OCI-LY7 (cell line): ENCODE results near the gene PPFIBP1. TPM values are rescaled to one million over a fixed set of nuclear protein-coding genes. Genes with fewer than 3 reads are reported as not detected.
A peak's percentile ranks its signal among the peaks of the same experiment; 100 is the strongest.

Experiments used
- BruUV-seq: library from RNA; stranded (reverse); fragments of 400-500 nt; replicated peaks from 2 replicates; lab custom pipeline; 2021; lab: Mats Ljungman, UMichigan
- CTCF ChIA-PET: fragments of 300-600 bp; sonication (Branson Sonifier 250); formaldehyde crosslinking; loops from one replicate; lab custom pipeline; 2022; ENCODE audit warnings: antibody characterized with exemption; ENCODE audit not compliant: unreplicated experiment; lab: Charles Lee
- POLR2A ChIA-PET: fragments of 300-600 bp; sonication (Branson Sonifier 250); formaldehyde crosslinking; loops from one replicate; lab custom pipeline; 2022; ENCODE audit warnings: antibody characterized with exemption; lab: Charles Lee
- DNase-seq: peaks from one replicate; pipeline ENCODE4 v3.0.0-alpha.2; 2015; ENCODE audit warnings: low spot score
- H2AFZ ChIP-seq: fragments of 200-600 bp; sonication (generic), shearing (Covaris generic); 2 replicates; pipeline ENCODE4 v1.6.1; 2014; ENCODE audit warnings: mild to moderate bottlenecking, antibody characterized with exemption, low read length, moderate library complexity
- H3K27ac ChIP-seq: fragments of 200-600 bp; sonication (generic); 2 replicates; pipeline ENCODE4 v1.5.1; 2014; ENCODE audit warnings: mixed run types, low read depth, mild to moderate bottlenecking, moderate library complexity, low read length, inconsistent platforms; ENCODE audit not compliant: poor library complexity, severe bottlenecking
- H3K36me3 ChIP-seq: fragments of 200-600 bp; sonication (generic); 2 replicates; pipeline ENCODE4 v1.6.1; 2014; ENCODE audit warnings: mild to moderate bottlenecking, antibody characterized with exemption, low read length, moderate library complexity, mixed read lengths; ENCODE audit not compliant: insufficient read depth
- H3K4me1 ChIP-seq: fragments of 200-600 bp; sonication (generic); 2 replicates; pipeline ENCODE4 v1.5.1; 2014; ENCODE audit warnings: mild to moderate bottlenecking, low read length; ENCODE audit not compliant: insufficient read depth, poor library complexity, severe bottlenecking
- H3K4me2 ChIP-seq: fragments of 200-600 bp; sonication (generic); 2 replicates; pipeline ENCODE4 v1.6.1; 2014; ENCODE audit warnings: mild to moderate bottlenecking, low read length
- H3K4me3 ChIP-seq: fragments of 200-600 bp; sonication (generic); 2 replicates; pipeline ENCODE4 v1.5.1; 2014; ENCODE audit warnings: mild to moderate bottlenecking, low read depth, low read length; ENCODE audit not compliant: poor library complexity, severe bottlenecking
- H3K79me2 ChIP-seq: fragments of 200-600 bp; sonication (generic); 2 replicates; pipeline ENCODE4 v1.6.1; 2016; ENCODE audit warnings: low read depth, mild to moderate bottlenecking, low read length, moderate library complexity, mixed read lengths; ENCODE audit not compliant: insufficient read depth
- H3K9me2 ChIP-seq: fragments of 200-600 bp; sonication (generic); 2 replicates; pipeline ENCODE4 v1.6.1; 2016; ENCODE audit warnings: mild to moderate bottlenecking, low read length, mixed read lengths; ENCODE audit not compliant: insufficient read depth
- H3K9me3 ChIP-seq: fragments of 200-600 bp; sonication (generic); 2 replicates; pipeline ENCODE4 v1.6.1; 2014; ENCODE audit warnings: mild to moderate bottlenecking, mixed run types, low read length, mixed read lengths
- H4K20me1 ChIP-seq: fragments of 200-600 bp; sonication (generic); 2 replicates; pipeline ENCODE4 v1.6.1; 2014; ENCODE audit warnings: mild to moderate bottlenecking, antibody characterized with exemption, low read length, moderate library complexity, mixed read lengths; ENCODE audit not compliant: insufficient read depth
- CTCF ChIP-seq: fragments of 200-600 bp; sonication (generic); conservative IDR thresholded peaks from 2 replicates; pipeline ENCODE4 v1.5.1; 2014; ENCODE audit warnings: mild to moderate bottlenecking, antibody characterized with exemption, low read length, moderate library complexity, mixed read lengths
- EZH2phosphoT487 ChIP-seq: fragments of 200-600 bp; sonication (generic); IDR thresholded peaks from 2 replicates; pipeline ENCODE4 v1.6.1; 2018; ENCODE audit warnings: low read depth, borderline replicate concordance, mild to moderate bottlenecking, mixed run types, antibody characterized with exemption, low read length, moderate library complexity, mixed read lengths
- intact Hi-C: fragments of 100-400 bp; cut with micrococcal nuclease; formaldehyde crosslinking; loops from one replicate; pipeline ENCODE4 v1.10.0; 2022; ENCODE audit not compliant: unreplicated experiment
- total RNA-seq, 2 experiments: library from RNA; depleted of rRNA in 1 of 2; stranded (reverse); fragments of >200 nt in 1 of 2; shearing (Covaris generic) in 1 of 2; gene quantifications; 2 replicates each; pipeline ENCODE4 v1.2.3, GENCODE V29; 2014 to 2022

Gene PPFIBP1
- total RNA-seq, 2 experiments from 2014 or later, result 7.3 to 14.6 TPM

GRCh38 chr12:27709212-27709931 lies 185.4 kb downstream of the PPFIBP1 start:
- H3K9me2 ChIP-seq, result no peaks in the 10 kb centered on the region
- TF ChIP-seq EZH2phosphoT487, result no peak
- TF ChIP-seq CTCF, result no peak
- POLR2A ChIA-PET, result interaction anchor here (1.0 to 1.4 kb wide), 5 partner anchors 11 to 81 kb away, joined by 3 read pairs; no protein-coding TSS in a partner anchor
- peaks cover 40% of the 10 kb centered on the region for H3K79me2 ChIP-seq
- H2AFZ ChIP-seq, result peak overlapping the region; percentile 97; the same call in 1 of the 2 replicates
- no peak overlapping the region for H3K27ac ChIP-seq
- BruUV-seq, result no TSS peak
- CTCF ChIA-PET, result no interaction called here
- no peak overlapping the region for H3K4me3 ChIP-seq
- peaks cover 19% of the 10 kb centered on the region for H3K36me3 ChIP-seq
- intact Hi-C loops, result no loop called here
- H3K9me3 ChIP-seq, result no peaks in the 10 kb centered on the region
- H3K4me1 ChIP-seq, result peaks cover 15% of the 10 kb centered on the region
- peaks cover 3% of the 10 kb centered on the region; the same call in 1 of the 2 replicates for H4K20me1 ChIP-seq
- no peak for DNase-seq
- H3K4me2 ChIP-seq, result no peak overlapping the region; the same call in 1 of the 2 replicates

GRCh38 chr12:27709932-27710591 lies 186.1 kb downstream of the PPFIBP1 start:
- H3K4me1 ChIP-seq, result peaks cover 15% of the 10 kb centered on the region
- CTCF ChIA-PET, result no interaction called here
- BruUV-seq, result TSS peak; percentile 95

More at GRCh38 chr12:27709932-27710591, 186.1 kb downstream of the PPFIBP1 start:
- TF ChIP-seq CTCF, result no peak
- no peak for TF ChIP-seq EZH2phosphoT487
- intact Hi-C loops, result loop anchor here (2.0 to 10.0 kb wide), 2 partner anchors 71 to 485 kb away; partner anchors contain the start of genes CCDC91, KLHL42 and MANSC4
- H3K27ac ChIP-seq, result peak overlapping the region; percentile 41
- peak overlapping the region; percentile 86 for H3K4me3 ChIP-seq
- peaks cover 41% of the 10 kb centered on the region for H3K79me2 ChIP-seq
- H4K20me1 ChIP-seq, result peaks cover 3% of the 10 kb centered on the region; the same call in 1 of the 2 replicates
- no peaks in the 10 kb centered on the region for H3K9me3 ChIP-seq
- H3K9me2 ChIP-seq, result no peaks in the 10 kb centered on the region
- DNase-seq, result no peak
- peak overlapping the region; percentile 83 for H3K4me2 ChIP-seq
- POLR2A ChIA-PET, result interaction anchor here (1.0 to 1.4 kb wide), 6 partner anchors 11 to 81 kb away, joined by 3 to 4 read pairs (median 3); no protein-coding TSS in a partner anchor
- H3K36me3 ChIP-seq, result peaks cover 24% of the 10 kb centered on the region
- peak overlapping the region; percentile 97 for H2AFZ ChIP-seq
